Caki2 (cell line): ENCODE data around the gene P3R3URF. TPM values are rescaled to one million over a fixed set of nuclear protein-coding genes. Genes with fewer than 3 reads are reported as not detected.

Source experiments
- DNase-seq: peaks from one replicate; pipeline ENCODE4 v3.0.0-alpha.2; 2015; ENCODE audit warnings: low read depth
- in situ Hi-C: cut with HindIII; loops from 2 replicates; pipeline ENCODE4 v1.10.0; 2016; ENCODE audit warnings: low sequenced_read_pairs, low pct_unique_long_range_greater_than_20kb, mixed read lengths
- total RNA-seq: library from RNA; depleted of rRNA; stranded (reverse); fragments of >200 nt; shearing (Covaris generic); gene quantifications from 2 replicates; pipeline ENCODE4 v1.2.3, GENCODE V29; 2014; ENCODE audit warnings: low replicate concordance

The P3R3URF gene
- total RNA-seq, 1 experiment from 2014 or later, result not detected

DNA sequence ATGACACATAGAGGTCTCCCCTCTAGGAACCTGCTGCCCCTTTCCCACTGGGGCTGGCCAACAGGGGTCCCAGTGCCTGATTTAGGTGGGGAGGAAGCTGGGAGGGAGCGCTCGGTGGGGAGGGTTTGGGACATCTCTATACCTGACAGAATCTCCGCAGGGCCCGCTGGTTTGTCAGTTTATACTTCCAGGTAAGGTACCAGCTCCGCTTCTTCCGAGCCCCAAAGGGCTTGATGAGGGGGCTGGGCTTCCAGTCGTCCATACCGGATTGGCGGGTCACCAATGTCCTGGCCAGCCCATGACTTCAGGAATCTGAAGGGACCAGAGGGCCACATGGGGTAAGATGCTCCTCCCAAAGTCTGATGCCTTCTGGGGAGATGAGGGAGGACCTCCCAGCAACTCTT, 21.3 kb upstream of the P3R3URF start:
- DNase-seq, result no peak

GRCh38 chr1:46196609-46197008, 20.3 kb upstream of the P3R3URF start:
- in situ Hi-C loops, result no loop called here
- DNase-seq, result no peak

More for the DNA sequence above, 21.3 kb upstream of the P3R3URF start:
- in situ Hi-C loops, result no loop called here

DNA sequence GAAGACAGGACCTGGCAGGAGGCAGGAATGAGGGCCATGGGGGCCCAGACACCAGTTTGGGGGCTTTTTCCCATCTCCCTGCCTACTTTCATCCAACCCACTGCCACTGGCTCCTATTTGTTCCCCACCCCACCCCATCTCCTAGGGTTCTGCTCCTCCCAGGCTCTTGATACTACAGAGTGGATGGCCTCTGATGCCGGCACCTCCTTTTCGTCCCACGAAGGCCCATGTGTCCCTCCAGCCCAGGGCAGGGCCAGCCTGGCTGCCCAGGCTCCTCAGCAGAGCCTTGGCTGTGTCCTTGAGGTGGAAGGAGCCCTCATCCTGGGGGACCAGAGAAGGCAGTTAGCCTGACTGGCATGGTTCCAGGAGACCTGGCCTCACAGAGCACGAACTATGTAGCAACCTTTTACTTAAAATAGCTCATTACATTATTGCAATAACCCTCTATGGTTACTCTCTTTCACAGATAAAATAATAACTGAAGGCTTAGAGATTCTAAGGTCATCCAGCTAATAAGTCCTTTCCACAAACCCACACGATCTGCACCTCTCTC, 18.4 kb upstream of the P3R3URF start:
- in situ Hi-C loops, result no loop called here
- DNase-seq, result no peak

DNA sequence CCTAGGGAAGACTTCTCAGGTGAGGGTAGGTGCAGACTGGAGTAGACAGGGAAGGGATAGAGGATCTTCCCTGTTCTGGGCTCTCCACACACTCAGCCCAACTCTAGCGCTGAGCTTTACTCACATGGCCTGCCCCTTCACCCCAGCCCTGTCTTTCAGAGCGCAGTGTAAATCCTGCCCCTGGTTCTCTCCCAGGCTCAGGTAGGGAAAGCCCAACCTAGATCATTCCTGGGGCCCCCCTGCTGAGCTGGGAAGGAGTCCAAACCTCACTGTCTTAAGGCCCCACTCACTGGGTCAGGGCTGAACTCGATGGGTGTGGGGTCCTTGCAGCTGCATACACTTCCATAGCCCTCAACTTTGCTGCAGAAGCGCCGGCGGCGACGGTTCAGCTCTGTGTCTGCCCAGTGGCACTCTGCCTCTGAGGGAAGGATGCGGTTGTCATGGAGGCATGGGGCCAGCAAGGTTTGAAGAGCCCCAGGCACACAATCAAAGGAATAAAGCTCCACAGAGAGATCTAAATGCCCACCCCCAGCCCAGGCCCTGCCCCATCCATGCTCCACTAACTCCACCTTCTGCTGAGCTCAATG, 17.8 kb upstream of the P3R3URF start:
- no peak for DNase-seq

GRCh38 chr1:46193285-46193684, 17.0 kb upstream of the P3R3URF start:
- in situ Hi-C loops, result no loop called here
- no peak for DNase-seq

More for the DNA sequence above, 17.8 kb upstream of the P3R3URF start:
- in situ Hi-C loops, result no loop called here

GRCh38 chr1:46192171-46192570, 15.9 kb upstream of the P3R3URF start:
- no peak for DNase-seq
- in situ Hi-C loops, result no loop called here

GRCh38 chr1:46191033-46191701, 14.9 kb upstream of the P3R3URF start:
- no peak for DNase-seq
- in situ Hi-C loops, result no loop called here

DNA sequence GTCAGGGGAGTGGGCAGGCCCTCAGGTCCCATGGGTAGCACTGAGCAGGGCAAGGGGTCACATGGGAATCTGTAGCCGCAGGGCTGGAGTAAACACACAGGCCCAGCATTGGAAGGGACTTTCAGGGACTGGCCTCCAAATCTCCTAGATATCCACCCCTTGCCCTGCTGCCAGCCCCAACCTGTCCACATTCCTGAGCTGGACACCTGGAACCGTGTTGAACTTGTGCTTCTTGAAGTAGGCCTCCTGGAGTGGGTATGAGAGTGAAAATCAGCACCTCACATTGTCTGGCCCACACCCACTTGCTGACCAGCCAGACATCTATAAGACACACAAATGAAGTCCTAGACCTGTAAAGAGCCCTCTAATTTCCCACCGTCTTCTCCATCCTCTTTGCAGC, 14.3 kb upstream of the P3R3URF start:
- no peak for DNase-seq
- in situ Hi-C loops, result no loop called here

GRCh38 chr1:46188295-46189030, 12.2 kb upstream of the P3R3URF start:
- in situ Hi-C loops, result no loop called here
- DNase-seq, result no peak

DNA sequence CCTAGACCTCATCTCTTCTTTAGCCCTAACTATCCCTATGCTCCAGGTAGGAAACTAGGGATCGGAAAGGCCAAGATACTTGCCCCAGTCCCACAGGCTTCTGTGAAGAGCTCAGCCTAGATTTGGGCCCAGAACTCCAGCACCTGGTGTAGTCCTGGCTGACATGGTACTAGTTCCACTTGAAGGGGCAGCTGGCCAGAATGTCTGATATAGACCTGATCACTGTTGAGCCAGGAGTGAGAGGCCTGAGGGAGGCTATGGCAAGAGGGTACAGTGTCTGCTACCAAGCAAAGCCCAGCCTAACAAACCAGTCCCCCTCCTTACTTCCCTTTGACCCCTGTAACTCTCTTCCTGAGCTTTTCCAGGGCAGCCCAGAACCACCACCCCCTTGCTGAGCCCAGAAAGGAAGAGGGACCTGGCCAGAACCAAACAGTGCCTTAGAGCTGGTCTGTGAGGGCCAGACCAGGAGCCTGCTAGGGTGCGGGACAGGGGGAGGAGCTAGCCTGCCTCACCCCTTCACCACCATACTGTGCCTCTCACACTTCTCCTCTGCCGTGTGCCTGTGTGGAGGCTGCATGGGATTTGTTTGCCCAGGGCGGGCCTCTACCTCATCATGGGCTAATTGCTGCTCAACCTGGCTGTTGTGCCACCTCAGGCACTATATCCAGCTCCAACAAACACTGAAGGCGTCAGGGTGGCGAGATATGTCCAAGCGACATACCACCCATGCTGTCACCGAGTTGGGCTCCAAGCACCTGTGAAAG, 11.0 kb upstream of the P3R3URF start:
- DNase-seq, result no peak
- in situ Hi-C loops, result no loop called here

GRCh38 chr1:46186076-46186475, 9.8 kb upstream of the P3R3URF start:
- in situ Hi-C loops, result no loop called here

GRCh38 chr1:46184920-46185658, 8.8 kb upstream of the P3R3URF start:
- DNase-seq, result no peak
- in situ Hi-C loops, result no loop called here

More at GRCh38 chr1:46186076-46186475, 9.8 kb upstream of the P3R3URF start:
- peak; percentile 26 for DNase-seq

- no peak for DNase-seq
Measured at GRCh38 chr1:46183926-46184557, 7.8 kb upstream of the P3R3URF start.

GRCh38 chr1:46183079-46183847, 7.0 kb upstream of the P3R3URF start:
- peak; percentile 92 for DNase-seq
- in situ Hi-C loops, result no loop called here

More at GRCh38 chr1:46183926-46184557, 7.8 kb upstream of the P3R3URF start:
- in situ Hi-C loops, result no loop called here

- DNase-seq, result no peak
- in situ Hi-C loops, result no loop called here
Measured at GRCh38 chr1:46181343-46182260, 5.3 kb upstream of the P3R3URF start.
